PC-9 (cell line): ENCODE measurements around the gene ANKLE1.

Experiments
- CTCF ChIP-seq: fragments of 200-600 bp; sonication (generic); conservative IDR thresholded peaks from 2 replicates; pipeline ENCODE4 v1.6.1; 2017; ENCODE audit warnings: mixed run types, antibody characterized with exemption, mild to moderate bottlenecking, moderate library complexity
- EZH2 ChIP-seq: fragments of 200-600 bp; sonication (generic); IDR thresholded peaks from 2 replicates; pipeline ENCODE4 v1.8.0; 2017; ENCODE audit warnings: antibody characterized with exemption, low read depth

GRCh38 chr19:17321655-17322489 lies 40.2 kb downstream of the ANKLE1 start:
- TF ChIP-seq CTCF (no peak), EZH2 (no peak)
